SKM-1 (cell line): Measurements from ENCODE around the gene SIDT1.
A peak's percentile ranks its signal among the peaks of the same experiment; 100 is the strongest.

Source experiments
- DNase-seq: peaks from one replicate; lab custom pipeline; 2025; ENCODE audit not compliant: unreplicated experiment; lab: John Stamatoyannopoulos, UW

The SIDT1 gene

GRCh38 chr3:113594066-113594465 lies 61.7 kb downstream of the SIDT1 start:
- DNase-seq, result no peak

GRCh38 chr3:113597596-113598354 lies 65.4 kb downstream of the SIDT1 start:
- no peak for DNase-seq

GRCh38 chr3:113600418-113601182 lies 68.2 kb downstream of the SIDT1 start:
- no peak for DNase-seq

GRCh38 chr3:113601240-113601639 lies 68.9 kb downstream of the SIDT1 start:
- DNase-seq, result no peak

- no peak for DNase-seq
Measured at GRCh38 chr3:113602256-113602655, 69.9 kb downstream of the SIDT1 start.

GRCh38 chr3:113602836-113603235 lies 70.5 kb downstream of the SIDT1 start:
- no peak for DNase-seq

- DNase-seq, result peak; percentile 19
Measured at GRCh38 chr3:113606539-113607218, 74.3 kb downstream of the SIDT1 start.

- no peak for DNase-seq
Measured at GRCh38 chr3:113607219-113607596, 74.9 kb downstream of the SIDT1 start.

- DNase-seq, result no peak
Measured at GRCh38 chr3:113614402-113614801, 82.0 kb downstream of the SIDT1 start.

- no peak for DNase-seq
Measured at GRCh38 chr3:113615976-113616375, 83.6 kb downstream of the SIDT1 start.

GRCh38 chr3:113617726-113618125 lies 85.4 kb downstream of the SIDT1 start:
- no peak for DNase-seq

GRCh38 chr3:113620091-113620490 lies 87.7 kb downstream of the SIDT1 start:
- peak; percentile 54 for DNase-seq

- no peak for DNase-seq
Measured at GRCh38 chr3:113623324-113623723, 91.0 kb downstream of the SIDT1 start.

- DNase-seq, result no peak
Measured at GRCh38 chr3:113623811-113624210, 91.5 kb downstream of the SIDT1 start.

- DNase-seq, result peak; percentile 11
Measured at GRCh38 chr3:113625834-113626233, 93.5 kb downstream of the SIDT1 start.

- DNase-seq, result peak; percentile 58
Measured at GRCh38 chr3:113626503-113627371, 94.4 kb downstream of the SIDT1 start.

- no peak for DNase-seq
Measured at GRCh38 chr3:113628316-113628715, 96.0 kb downstream of the SIDT1 start.

GRCh38 chr3:113628788-113629187 lies 96.4 kb downstream of the SIDT1 start:
- no peak for DNase-seq

GRCh38 chr3:113629584-113630421 lies 97.4 kb downstream of the SIDT1 start:
- DNase-seq, result no peak

GRCh38 chr3:113630956-113631542 lies 98.7 kb downstream of the SIDT1 start:
- DNase-seq, result peak; percentile 76
